ENCODE measurements around the gene TEAD4.

Gene TEAD4

DNA sequence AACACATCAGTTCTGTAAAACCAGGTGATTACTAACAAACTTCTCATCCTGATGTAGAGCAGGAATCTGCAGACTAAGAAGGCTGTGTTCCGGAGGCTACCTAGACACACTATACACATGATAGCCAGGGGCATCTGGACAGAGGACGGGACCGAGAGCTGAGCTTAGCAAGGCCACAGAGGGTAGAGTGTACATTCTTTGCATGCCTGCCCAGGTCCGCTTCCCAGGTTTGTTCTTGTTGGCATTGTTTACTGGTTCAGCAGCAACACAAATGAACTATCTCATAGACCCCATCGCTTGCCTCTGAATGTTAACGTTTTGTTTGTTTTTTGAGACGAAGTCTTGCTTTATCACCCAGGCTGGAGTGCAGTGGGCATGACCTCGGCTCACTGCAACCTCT is 17.7 kb upstream of the TEAD4 start:
- no peak overlapping the region for H3K4me3 ChIP-seq (ENCODE audit: low read depth, low read length)
- TF ChIP-seq, protein P1, sequence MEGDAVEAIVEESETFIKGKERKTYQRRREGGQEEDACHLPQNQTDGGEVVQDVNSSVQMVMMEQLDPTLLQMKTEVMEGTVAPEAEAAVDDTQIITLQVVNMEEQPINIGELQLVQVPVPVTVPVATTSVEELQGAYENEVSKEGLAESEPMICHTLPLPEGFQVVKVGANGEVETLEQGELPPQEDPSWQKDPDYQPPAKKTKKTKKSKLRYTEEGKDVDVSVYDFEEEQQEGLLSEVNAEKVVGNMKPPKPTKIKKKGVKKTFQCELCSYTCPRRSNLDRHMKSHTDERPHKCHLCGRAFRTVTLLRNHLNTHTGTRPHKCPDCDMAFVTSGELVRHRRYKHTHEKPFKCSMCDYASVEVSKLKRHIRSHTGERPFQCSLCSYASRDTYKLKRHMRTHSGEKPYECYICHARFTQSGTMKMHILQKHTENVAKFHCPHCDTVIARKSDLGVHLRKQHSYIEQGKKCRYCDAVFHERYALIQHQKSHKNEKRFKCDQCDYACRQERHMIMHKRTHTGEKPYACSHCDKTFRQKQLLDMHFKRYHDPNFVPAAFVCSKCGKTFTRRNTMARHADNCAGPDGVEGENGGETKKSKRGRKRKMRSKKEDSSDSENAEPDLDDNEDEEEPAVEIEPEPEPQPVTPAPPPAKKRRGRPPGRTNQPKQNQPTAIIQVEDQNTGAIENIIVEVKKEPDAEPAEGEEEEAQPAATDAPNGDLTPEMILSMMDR (IDR thresholded peaks at IDR 0.05; ENCODE audit: insufficient read depth, low read depth, low read length, missing control alignments) = no peak
- no peak for DNase-seq (ENCODE audit: low read depth)

DNA sequence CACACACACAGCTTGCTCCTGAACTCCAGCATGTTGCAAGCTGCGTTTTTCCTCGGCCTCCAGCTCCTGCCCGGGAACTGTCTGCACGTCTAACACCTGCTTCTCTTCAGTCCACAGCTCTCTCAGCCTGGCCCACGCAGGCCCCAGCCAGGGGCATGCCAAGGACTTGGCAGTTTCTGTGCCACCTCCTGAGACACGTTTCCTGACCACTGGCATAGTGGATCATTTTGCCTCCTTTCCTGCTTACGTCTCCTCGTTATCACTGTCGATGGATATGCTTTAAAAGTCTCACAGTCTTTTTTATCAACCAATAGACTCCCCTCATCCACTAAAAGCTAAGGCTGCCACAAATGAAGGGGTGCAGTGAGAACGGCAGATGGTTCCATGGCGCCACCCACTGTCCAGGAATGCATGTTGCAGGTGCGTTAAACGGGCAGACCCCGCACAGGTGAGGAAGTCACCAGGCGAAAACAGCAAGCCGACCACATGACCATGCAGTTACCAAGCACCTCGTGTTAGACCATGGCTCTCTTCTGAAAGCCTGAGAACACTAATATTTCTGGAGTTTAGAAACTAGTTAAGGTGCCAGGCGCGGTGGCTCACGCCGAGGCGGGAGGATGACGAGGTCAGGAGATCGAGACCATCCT is 14.7 kb upstream of the TEAD4 start:
- no peak overlapping the region for H3K4me3 ChIP-seq (ENCODE audit: low read depth, low read length)
- peak; percentile 64 for DNase-seq (ENCODE audit: low read depth)
- TF ChIP-seq, protein P1 (IDR thresholded peaks at IDR 0.05; ENCODE audit: insufficient read depth, low read depth, low read length, missing control alignments) = peak; percentile 79

GRCh38 chr12:2949411-2949810 is 9.8 kb upstream of the TEAD4 start:
- H3K4me3 ChIP-seq (ENCODE audit: low read depth, low read length) = no peak overlapping the region
- TF ChIP-seq, protein P1 (IDR thresholded peaks at IDR 0.05; ENCODE audit: insufficient read depth, low read depth, low read length, missing control alignments) = no peak
- no peak for DNase-seq (ENCODE audit: low read depth)

GRCh38 chr12:2955888-2956287 is 3.3 kb upstream of the TEAD4 start:
- H3K4me3 ChIP-seq (ENCODE audit: low read depth, low read length) = no peak overlapping the region
- DNase-seq (ENCODE audit: low read depth) = no peak
- TF ChIP-seq, protein P1 (IDR thresholded peaks at IDR 0.05; ENCODE audit: insufficient read depth, low read depth, low read length, missing control alignments) = no peak

- TF ChIP-seq, protein P1 (IDR thresholded peaks at IDR 0.05; ENCODE audit: insufficient read depth, low read depth, low read length, missing control alignments) = no peak
- peak overlapping the region; percentile 51 for H3K4me3 ChIP-seq (ENCODE audit: low read depth, low read length)
- DNase-seq (ENCODE audit: low read depth) = no peak
These were observed 1.3 kb upstream of the TEAD4 start for GRCh38 chr12:2957816-2958431.

- TF ChIP-seq, protein P1 (IDR thresholded peaks at IDR 0.05; ENCODE audit: insufficient read depth, low read depth, low read length, missing control alignments) = no peak
- H3K4me3 ChIP-seq (ENCODE audit: low read depth, low read length) = peak overlapping the region; percentile 51
- DNase-seq (ENCODE audit: low read depth) = peak; percentile 18
These were observed 585 bp upstream of the TEAD4 start for GRCh38 chr12:2958432-2959191.
